IMR-90 (cell line): ENCODE results near the gene PIGBOS1. TPM values are rescaled to one million over a fixed set of nuclear protein-coding genes. Genes with fewer than 3 reads are reported as not detected.

Experiments used
- ATAC-seq: fragments of 200-7000 bp; cut with Tn5 transposase; 2 replicates; pipeline ENCODE4 v1.9.1; 2020; ENCODE audit warnings: low read depth, mild to moderate bottlenecking, moderate library complexity
- BruUV-seq: library from RNA; stranded (reverse); fragments of 400-500 nt; replicated peaks from 2 replicates; lab custom pipeline; 2021; lab: Mats Ljungman, UMichigan
- CTCF ChIA-PET: fragments of 300-600 bp; formaldehyde crosslinking; extraction: SDS; loops from one replicate; lab custom pipeline; 2021; ENCODE audit warnings: antibody characterized with exemption; lab: Yijun Ruan, JAX
- POLR2A ChIA-PET: fragments of 300-600 bp; sonication (Branson Sonifier 250); formaldehyde crosslinking; loops from one replicate; lab custom pipeline; 2022; ENCODE audit warnings: antibody characterized with exemption; ENCODE audit not compliant: unreplicated experiment; lab: Charles Lee
- DNase-seq: peaks from one replicate; pipeline ENCODE4 v3.0.0; 2013
- H2AFZ ChIP-seq: replicated peaks from 2 replicates; pipeline ENCODE3; 2013; ENCODE audit warnings: low read length, mild to moderate bottlenecking; ENCODE audit not compliant: poor library complexity
- H2AK5ac ChIP-seq: 2 replicates; pipeline ENCODE4 v1.6.1; 2013; ENCODE audit warnings: low read depth, low read length, inconsistent platforms
- H2AK9ac ChIP-seq: replicated peaks from 2 replicates; pipeline ENCODE3; 2013; ENCODE audit warnings: mild to moderate bottlenecking, low read depth, low read length, moderate library complexity; ENCODE audit not compliant: poor library complexity
- H2BK120ac ChIP-seq: 2 replicates; pipeline ENCODE4 v1.6.1; 2013; ENCODE audit warnings: low read depth, low read length, inconsistent platforms
- H2BK15ac ChIP-seq: 3 replicates; pipeline ENCODE4 v1.6.1; 2013; ENCODE audit warnings: low read depth, low read length, inconsistent platforms
- H2BK20ac ChIP-seq: 2 replicates; pipeline ENCODE4 v1.6.1; 2013; ENCODE audit warnings: low read depth, mild to moderate bottlenecking, inconsistent platforms, low read length, moderate library complexity
- H2BK5ac ChIP-seq: 2 replicates; pipeline ENCODE4 v1.6.1; 2013; ENCODE audit warnings: mild to moderate bottlenecking, low read depth, low read length, inconsistent platforms; ENCODE audit not compliant: poor library complexity, severe bottlenecking
- H3K14ac ChIP-seq: replicated peaks from 2 replicates; pipeline ENCODE4 v1.6.1; 2013; ENCODE audit warnings: low read depth, low read length, inconsistent platforms
- H3K18ac ChIP-seq: 2 replicates; pipeline ENCODE4 v1.6.1; 2013; ENCODE audit warnings: low read depth, low read length, control low read depth
- H3K23ac ChIP-seq: 2 replicates; pipeline ENCODE4 v1.6.1; 2013; ENCODE audit warnings: low read depth, low read length, inconsistent platforms
- H3K27ac ChIP-seq: 2 replicates; pipeline ENCODE4 v1.5.1; 2013; ENCODE audit warnings: mild to moderate bottlenecking, control low read depth, low read length; ENCODE audit not compliant: insufficient read depth
- H3K27me3 ChIP-seq: 2 replicates; pipeline ENCODE4 v1.6.1; 2013; ENCODE audit warnings: low read length; ENCODE audit not compliant: control insufficient read depth, insufficient read depth
- H3K36me3 ChIP-seq: 2 replicates; pipeline ENCODE4 v1.6.1; 2013; ENCODE audit warnings: low read length, mixed read lengths; ENCODE audit not compliant: control insufficient read depth, insufficient read depth
- H3K4ac ChIP-seq: 2 replicates; pipeline ENCODE4 v1.6.1; 2013; ENCODE audit warnings: low read depth, low read length, inconsistent platforms
- H3K4me1 ChIP-seq: 2 replicates; pipeline ENCODE4 v1.6.1; 2013; ENCODE audit warnings: low read length, mixed read lengths; ENCODE audit not compliant: control insufficient read depth, insufficient read depth
- H3K4me2 ChIP-seq: 2 replicates; pipeline ENCODE4 v1.6.1; 2013; ENCODE audit warnings: low read depth, mild to moderate bottlenecking, control low read depth, low read length, moderate library complexity
- H3K4me3 ChIP-seq: 2 replicates; pipeline ENCODE4 v1.5.1; 2013; ENCODE audit warnings: low read depth, mild to moderate bottlenecking, control low read depth, low read length, moderate library complexity; ENCODE audit not compliant: insufficient read depth
- H3K56ac ChIP-seq: 2 replicates; pipeline ENCODE4 v1.6.1; 2013; ENCODE audit warnings: low read length, inconsistent platforms; ENCODE audit not compliant: insufficient read depth; ENCODE audit errors: extremely low read depth
- H3K79me1 ChIP-seq, 2 experiments: 2 replicates each; pipeline ENCODE4 v1.6.1; 2013; ENCODE audit warnings: low read length in 2 of 2, inconsistent platforms in 1 of 2, low read depth in 1 of 2
- H3K9ac ChIP-seq: 2 replicates; pipeline ENCODE4 v1.6.1; 2013; ENCODE audit warnings: low read depth, low read length, control low read depth
- H3K9me1 ChIP-seq: 2 replicates; pipeline ENCODE4 v1.6.1; 2013; ENCODE audit warnings: low read length, inconsistent platforms; ENCODE audit not compliant: insufficient read depth
- H3K9me3 ChIP-seq: 2 replicates; pipeline ENCODE4 v1.6.1; 2013; ENCODE audit warnings: low read length; ENCODE audit not compliant: control insufficient read depth, insufficient read depth
- H4K20me1 ChIP-seq: 2 replicates; pipeline ENCODE4 v1.6.1; 2013; ENCODE audit warnings: low read length, inconsistent platforms; ENCODE audit not compliant: insufficient read depth
- H4K5ac ChIP-seq: 2 replicates; pipeline ENCODE4 v1.6.1; 2013; ENCODE audit warnings: mild to moderate bottlenecking, low read depth, low read length, control low read depth
- H4K8ac ChIP-seq, 2 experiments: 2 replicates each; pipeline ENCODE4 v1.6.1; 2013; ENCODE audit warnings: low read depth in 2 of 2, low read length in 2 of 2, control low read depth in 1 of 2, inconsistent platforms in 1 of 2
- H4K91ac ChIP-seq: 2 replicates; pipeline ENCODE4 v1.6.1; 2013; ENCODE audit warnings: low read depth, low read length, inconsistent platforms; ENCODE audit not compliant: insufficient read depth
- CEBPB ChIP-seq: IDR thresholded peaks from 2 replicates; pipeline ENCODE4 v1.6.1; 2012; ENCODE audit warnings: low read depth, low read length, improper control_type of control experiment
- MAZ ChIP-seq: IDR thresholded peaks from 2 replicates; pipeline ENCODE4 v1.6.1; 2012; ENCODE audit warnings: low read depth, mild to moderate bottlenecking, low read length, improper control_type of control experiment, moderate library complexity, borderline replicate concordance
- NFE2L2 ChIP-seq: fragments of 150-350 bp; IDR thresholded peaks from 2 replicates; pipeline ENCODE4 v1.6.1; 2016; ENCODE audit warnings: low read depth, mild to moderate bottlenecking, low read length
- RFX5 ChIP-seq: IDR thresholded peaks from 2 replicates; pipeline ENCODE4 v1.8.0; 2012; ENCODE audit warnings: low read depth, mild to moderate bottlenecking, low read length, moderate library complexity
- WGBS, 2 experiments: methylation state at CpG; one replicate each; pipeline versions ENCODE4 v1.1.5 to v1.1.7; 2013; ENCODE audit warnings: missing lambda C conversion rate in 2 of 2; ENCODE audit not compliant: insufficient read length in 1 of 2; ENCODE audit errors: extremely low coverage in 2 of 2; 5-methylcytosine and 5-hydroxymethylcytosine counted together
- dilution Hi-C: fragments of 300-500 bp; cut with HindIII; formaldehyde crosslinking; loops from one replicate; pipeline ENCODE4 v1.14.3; 2018; ENCODE audit warnings: low sequenced_read_pairs; ENCODE audit not compliant: unreplicated experiment
- in situ Hi-C: fragments of 300-500 bp; cut with MboI; formaldehyde crosslinking; loops from 3 replicates; pipeline ENCODE4 v1.14.3; 2019; ENCODE audit warnings: low sequenced_read_pairs, inconsistent platforms, mixed read lengths
- intact Hi-C: fragments of 100-400 bp; cut with micrococcal nuclease; formaldehyde crosslinking; loops from 2 replicates; pipeline ENCODE4 v1.10.0; 2022
- polyA plus RNA-seq, 3 experiments: library from polyadenylated mRNA; depleted of rRNA; stranded (reverse); fragments of >200 nt; gene quantifications; 2 replicates each; pipeline ENCODE4 v1.2.3, GENCODE V29; 2012; ENCODE audit warnings: low replicate concordance in 1 of 3
- total RNA-seq: library from RNA; depleted of rRNA; stranded (reverse); fragments of >200 nt; gene quantifications from 2 replicates; pipeline ENCODE4 v1.2.3, GENCODE V29; 2012

Gene PIGBOS1
- total and polyA plus RNA-seq, 2 of the 4 experiments (the other 2 are of a cell fraction), result 11.7 to 12.7 TPM

- dilution Hi-C loops, result no loop called here
- H4K91ac ChIP-seq, result no peak overlapping the region
- H3K18ac ChIP-seq, result no peak overlapping the region
- H2AK9ac ChIP-seq, result no peak overlapping the region
- no peaks in the 10 kb centered on the region for H3K9me1 ChIP-seq
- H3K36me3 ChIP-seq, result 0 out of 2 replicates have a peak, but pooled peaks cover 1% of the 10 kb centered on the region
- H2BK120ac ChIP-seq, result no peak overlapping the region
- no peak overlapping the region for H3K4me2 ChIP-seq
- no peak overlapping the region for H3K56ac ChIP-seq
- H4K8ac ChIP-seq, result no peak overlapping the region
- no peak overlapping the region for H3K9ac ChIP-seq
- no TSS peak for BruUV-seq
- no peak overlapping the region for H3K27ac ChIP-seq
- H3K79me1 ChIP-seq, result peaks cover 9 to 27% of the 10 kb centered on the region in 2 experiments
- H2AFZ ChIP-seq, result no peak overlapping the region
- POLR2A ChIA-PET, result no interaction called here
- no peak overlapping the region for H3K4me3 ChIP-seq
- no peak overlapping the region for H3K14ac ChIP-seq
- no CpG with 5 or more reads among the region's 5 CpGs for WGBS, 2 experiments
- ATAC-seq, result no peak
- in situ Hi-C loops, result no loop called here
- H4K20me1 ChIP-seq, result no peaks in the 10 kb centered on the region
- H2BK20ac ChIP-seq, result no peak overlapping the region
- H2BK15ac ChIP-seq, result no peak overlapping the region
- DNase-seq, result no peak
- no peak overlapping the region for H2AK5ac ChIP-seq
- TF ChIP-seq MAZ (no peak), NFE2L2 (no peak), RFX5 (no peak), CEBPB (no peak)
- H3K27me3 ChIP-seq, result no peaks in the 10 kb centered on the region
- CTCF ChIA-PET, result no interaction called here
- peaks cover 2% of the 10 kb centered on the region; the same call in 1 of the 2 replicates for H3K4me1 ChIP-seq
- H2BK5ac ChIP-seq, result no peak overlapping the region
- H3K9me3 ChIP-seq, result no peaks in the 10 kb centered on the region
- no peak overlapping the region for H3K4ac ChIP-seq
- intact Hi-C loops, result no loop called here
- H3K23ac ChIP-seq, result no peak overlapping the region
- H4K5ac ChIP-seq, result no peak overlapping the region
Observed at GRCh38 chr15:55322467-55322866, 3.5 kb upstream of the PIGBOS1 start.
